Anterior cingulate cortex (tissue), 58 donors: ENCODE measurements around the gene U2AF1.
"Not testable (repeated sequence)": the region's sequence is repeated elsewhere in the genome, so short reads cannot be mapped to it uniquely, and the experiment has no call there.

ENCODE experiments used
- DNase-seq, 58 donors: peaks; one replicate each; lab custom pipeline; 2025; lab: John Stamatoyannopoulos, UW

U2AF1 gene, protein sequence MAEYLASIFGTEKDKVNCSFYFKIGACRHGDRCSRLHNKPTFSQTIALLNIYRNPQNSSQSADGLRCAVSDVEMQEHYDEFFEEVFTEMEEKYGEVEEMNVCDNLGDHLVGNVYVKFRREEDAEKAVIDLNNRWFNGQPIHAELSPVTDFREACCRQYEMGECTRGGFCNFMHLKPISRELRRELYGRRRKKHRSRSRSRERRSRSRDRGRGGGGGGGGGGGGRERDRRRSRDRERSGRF

GRCh38 chr21:43106965-43107793 is at the start of gene U2AF1:
Gene U2AF1 (minus strand): TSS chr21:43107570. CDS start chr21:43107494, 76 bp downstream.
- DNase-seq, result not testable (repeated sequence)

- not testable (repeated sequence) for DNase-seq
Measured at GRCh38 chr21:43153601-43154000, 46.2 kb upstream of the U2AF1 start.

GRCh38 chr21:43149344-43149743 is 42.0 kb upstream of the U2AF1 start:
- not testable (repeated sequence) for DNase-seq

- not testable (repeated sequence) for DNase-seq
Measured at GRCh38 chr21:43147999-43148398, 40.6 kb upstream of the U2AF1 start.

GRCh38 chr21:43146637-43147036 is 39.3 kb upstream of the U2AF1 start:
- not testable (repeated sequence) for DNase-seq

- DNase-seq, result not testable (repeated sequence)
Measured at GRCh38 chr21:43141407-43141806, 34.0 kb upstream of the U2AF1 start.

DNA sequence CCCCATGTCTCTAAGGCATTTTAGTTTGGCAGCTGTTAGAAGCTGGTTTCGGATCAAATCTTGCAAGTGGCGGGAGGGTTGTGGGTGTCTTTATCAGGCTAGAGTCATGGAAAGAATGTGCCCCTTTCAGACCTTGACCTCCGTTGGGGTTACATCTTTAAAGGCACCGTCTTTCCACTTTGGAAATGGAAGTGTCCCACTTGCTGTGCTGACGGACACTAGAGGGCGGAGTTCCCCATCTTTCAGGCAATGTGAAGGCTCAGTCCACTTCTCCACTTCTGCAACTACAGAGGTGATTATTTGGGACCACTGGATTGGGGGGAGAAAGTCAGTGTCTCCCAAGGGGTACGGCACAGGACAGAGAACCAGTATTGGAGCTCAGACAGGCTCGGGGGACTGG is 31.6 kb upstream of the U2AF1 start:
- DNase-seq, result not testable (repeated sequence)

GRCh38 chr21:43134520-43134919 is 27.1 kb upstream of the U2AF1 start:
- DNase-seq, result not testable (repeated sequence)

GRCh38 chr21:43130094-43130493 is 22.7 kb upstream of the U2AF1 start:
- not testable (repeated sequence) for DNase-seq

- not testable (repeated sequence) for DNase-seq
Measured at GRCh38 chr21:43115956-43116355, 8.6 kb upstream of the U2AF1 start.

DNA sequence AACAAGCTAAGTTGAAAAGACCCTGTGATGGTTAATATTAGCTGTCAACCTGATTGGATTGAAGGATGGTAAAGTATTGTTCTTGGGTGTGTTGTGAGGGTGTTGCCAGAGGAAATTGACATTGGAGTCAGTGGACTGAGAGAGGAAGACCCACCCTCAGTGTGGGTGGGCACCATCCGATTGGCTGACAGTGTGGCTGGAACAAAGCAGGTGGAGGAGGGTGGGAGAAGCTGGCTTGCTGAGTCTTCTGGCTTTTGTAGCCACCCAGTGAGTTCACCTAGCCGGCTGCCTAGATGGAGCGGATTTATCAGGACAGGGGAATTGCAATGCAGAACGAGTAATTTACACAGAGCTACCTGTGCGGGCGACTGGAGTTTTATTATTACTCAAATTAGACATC is 7.1 kb upstream of the U2AF1 start:
- not testable (repeated sequence) for DNase-seq

- not testable (repeated sequence) for DNase-seq
Measured at GRCh38 chr21:43109006-43109405, 1.6 kb upstream of the U2AF1 start.

DNA sequence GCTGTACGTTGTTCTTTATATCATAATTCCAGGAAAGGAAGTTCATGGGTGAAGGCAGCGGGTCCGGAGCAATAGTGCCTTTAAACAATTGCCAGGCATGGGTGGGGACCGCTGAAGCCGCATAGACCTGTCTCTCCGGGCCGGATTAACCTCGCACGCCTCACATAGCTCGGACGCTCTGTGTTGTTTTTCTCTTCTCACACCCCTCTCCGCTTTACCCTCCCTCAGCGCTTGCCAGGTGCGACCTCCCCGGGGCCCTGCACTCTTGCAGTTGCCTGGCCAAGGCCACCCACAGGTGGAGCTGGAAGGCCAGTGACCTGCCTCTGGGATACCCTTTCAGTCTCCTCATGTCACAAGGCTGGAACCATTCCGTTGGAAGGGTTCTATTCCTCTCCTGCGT is 807 bp upstream of the U2AF1 start:
- DNase-seq, result not testable (repeated sequence)

DNA sequence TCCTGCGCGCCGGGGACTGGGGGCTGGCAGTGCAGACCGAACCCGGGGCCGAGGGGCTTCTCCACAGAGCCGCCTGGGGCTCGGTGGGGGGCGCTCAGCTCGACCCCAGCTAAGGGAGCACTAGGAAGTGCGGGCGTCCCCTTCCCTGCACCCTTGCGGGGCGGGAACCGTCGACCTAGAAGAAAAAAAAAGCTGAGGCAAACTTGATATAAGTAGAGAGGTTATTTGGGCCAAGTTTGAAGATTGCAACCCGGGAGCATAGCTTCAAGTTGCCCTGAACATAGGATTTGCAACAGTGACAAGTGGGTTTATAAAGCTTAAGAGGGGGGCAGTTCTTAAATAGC is 396 bp upstream of the U2AF1 start:
- DNase-seq, result not testable (repeated sequence)

DNA sequence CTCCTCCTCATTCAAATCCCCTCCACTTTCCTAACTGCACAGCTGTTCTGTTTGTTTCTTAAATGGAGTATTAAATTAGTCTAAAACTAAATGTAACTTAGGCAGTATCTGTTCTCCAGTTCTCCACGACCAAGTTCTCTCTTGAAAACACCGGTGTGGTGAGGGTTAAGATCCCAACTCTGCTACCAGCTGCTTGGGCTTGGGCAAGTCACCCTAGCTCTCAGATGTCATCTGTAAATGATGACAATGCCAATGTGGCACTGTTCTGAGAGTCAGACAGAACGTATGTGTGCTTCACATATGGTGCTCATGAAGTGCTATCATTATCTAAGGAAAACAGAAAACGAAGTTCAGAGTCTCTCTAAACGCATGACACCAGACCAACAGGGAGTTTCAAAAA is 2.7 kb downstream of the U2AF1 start:
- DNase-seq, result not testable (repeated sequence)

GRCh38 chr21:43102281-43102680 is 5.1 kb downstream of the U2AF1 start:
- not testable (repeated sequence) for DNase-seq

- not testable (repeated sequence) for DNase-seq
Measured at GRCh38 chr21:43101676-43102075, 5.7 kb downstream of the U2AF1 start.

- DNase-seq, result not testable (repeated sequence)
Measured at GRCh38 chr21:43101000-43101399, 6.4 kb downstream of the U2AF1 start.

GRCh38 chr21:43091979-43092614 is 15.3 kb downstream of the U2AF1 start:
- DNase-seq, result not testable (repeated sequence)

- DNase-seq, result not testable (repeated sequence)
Measured at GRCh38 chr21:43090947-43091346, 16.4 kb downstream of the U2AF1 start.

DNA sequence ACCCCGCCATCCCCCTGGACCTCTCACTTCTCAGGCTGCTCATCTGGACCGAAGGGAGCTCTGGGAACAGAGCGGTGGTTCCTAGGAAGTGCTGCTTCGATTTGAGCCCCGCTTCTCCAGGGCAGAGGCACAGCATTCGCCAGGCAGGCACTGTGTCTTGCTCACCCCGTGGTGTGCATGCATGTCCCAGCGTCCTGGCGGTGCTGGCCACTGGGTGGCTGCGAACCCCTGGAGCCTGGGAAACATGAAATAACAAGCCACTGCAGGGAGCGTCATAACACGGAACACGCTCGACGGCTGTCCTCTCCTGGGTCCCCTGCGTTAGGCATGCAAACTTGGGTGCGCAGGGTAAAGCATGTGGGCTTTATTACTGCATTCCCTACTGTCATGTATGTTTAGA is 17.9 kb downstream of the U2AF1 start:
- DNase-seq, result not testable (repeated sequence)
